ENCODE data around the gene HSF5. TPM values are rescaled to one million over a fixed set of nuclear protein-coding genes. Genes with fewer than 3 reads are reported as not detected.

The HSF5 gene
- total RNA-seq, 4 donors from 2014 or later = not detected

GRCh38 chr17:58378733-58379510 is 109.3 kb downstream of the HSF5 start:
- H3K27ac ChIP-seq = no peak overlapping the region
- no peaks in the 10 kb centered on the region for H3K27me3 ChIP-seq
- in situ Hi-C loops (cut with MboI; ENCODE audit: low sequenced_read_pairs in 4 of 4) (no loop called here), intact Hi-C loops (cut with DNase I; ENCODE audit: low total_unique reads) (no loop called here)
- DNase-seq = no peak
- no peak overlapping the region for H3K4me3 ChIP-seq
- TF ChIP-seq POLR2A (IDR thresholded peaks at IDR 0.05) = no peak
- no peak for TF ChIP-seq CTCF (IDR thresholded peaks at IDR 0.05 in 4 of 5, conservative IDR thresholded peaks at IDR 0.05 in 1 of 5)
- no peaks in the 10 kb centered on the region for H3K4me1 ChIP-seq
- H3K9me3 ChIP-seq = no peaks in the 10 kb centered on the region
- ATAC-seq = no peak
- no peaks in the 10 kb centered on the region for H3K36me3 ChIP-seq

DNA sequence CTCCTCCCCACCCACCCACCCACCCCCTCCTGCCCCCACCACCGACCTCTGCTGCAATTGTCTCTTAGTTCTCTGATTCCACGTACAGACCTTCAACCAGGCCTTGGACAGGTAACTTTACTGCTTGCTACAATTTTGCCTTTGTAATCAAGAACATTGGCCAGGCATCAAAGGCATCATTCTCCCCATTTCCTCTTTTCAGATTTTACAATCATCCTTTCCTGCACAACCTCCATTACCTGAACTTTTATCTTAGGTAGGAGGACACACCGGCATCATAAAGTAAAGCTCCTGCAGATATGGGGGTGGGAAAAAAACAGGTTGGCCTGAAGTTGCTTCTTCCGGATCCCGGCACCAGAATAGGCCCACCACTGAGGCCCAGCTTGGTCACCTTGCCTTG is 110.5 kb downstream of the HSF5 start:
- ATAC-seq = no peak
- in situ Hi-C loops (cut with MboI; ENCODE audit: low sequenced_read_pairs in 4 of 4) = no loop called here
- Histone ChIP-seq H3K4me1 (no peaks in the 10 kb centered on the region), H3K9me3 (no peaks in the 10 kb centered on the region), H3K4me3 (no peak overlapping the region), H3K36me3 (no peaks in the 10 kb centered on the region), H3K27ac (no peak overlapping the region), H3K27me3 (no peaks in the 10 kb centered on the region)
- no peak for TF ChIP-seq POLR2A (IDR thresholded peaks at IDR 0.05)
- intact Hi-C loops (cut with DNase I; ENCODE audit: low total_unique reads) = no loop called here
- no peak for DNase-seq

DNA sequence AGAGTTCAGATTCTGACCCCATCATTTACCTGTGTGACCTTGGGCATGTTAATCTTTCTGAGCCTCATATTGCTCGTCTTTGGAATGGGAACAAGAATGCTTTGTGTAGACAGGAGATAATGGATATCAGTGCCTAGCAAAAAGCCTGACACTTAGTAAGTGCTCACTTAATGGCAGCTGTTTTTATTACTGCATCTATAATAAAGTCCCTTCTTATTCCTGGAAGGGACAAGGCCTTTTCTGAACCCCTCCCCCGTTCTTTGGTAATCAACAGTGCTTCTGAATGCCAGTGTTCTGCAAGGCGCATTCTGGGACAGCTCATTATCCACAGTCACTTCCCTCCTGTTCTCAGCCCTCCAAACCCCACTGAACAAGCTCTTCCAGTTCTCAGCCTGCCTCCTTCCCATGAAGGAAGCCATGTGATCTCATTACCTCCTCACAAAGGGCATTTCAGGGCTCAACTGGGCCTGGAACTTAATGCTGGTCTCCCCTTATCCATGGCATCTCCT is 111.1 kb downstream of the HSF5 start:
- intact Hi-C loops (cut with DNase I; ENCODE audit: low total_unique reads) (no loop called here), in situ Hi-C loops (cut with MboI; ENCODE audit: low sequenced_read_pairs in 4 of 4) (no loop called here)
- Histone ChIP-seq H3K36me3 (no peaks in the 10 kb centered on the region), H3K9me3 (no peaks in the 10 kb centered on the region), H3K4me1 (no peaks in the 10 kb centered on the region), H3K4me3 (no peak overlapping the region), H3K27ac (no peak overlapping the region), H3K27me3 (no peaks in the 10 kb centered on the region)
- no peak for DNase-seq
- ATAC-seq = no peak
- TF ChIP-seq CTCF (IDR thresholded peaks at IDR 0.05 in 4 of 5, conservative IDR thresholded peaks at IDR 0.05 in 1 of 5) = no peak
- TF ChIP-seq POLR2A (IDR thresholded peaks at IDR 0.05) = no peak

- DNase-seq (no peak), ATAC-seq (no peak)
- no peak for TF ChIP-seq POLR2A (IDR thresholded peaks at IDR 0.05)
- no peak for TF ChIP-seq CTCF (IDR thresholded peaks at IDR 0.05 in 4 of 5, conservative IDR thresholded peaks at IDR 0.05 in 1 of 5)
- no peaks in the 10 kb centered on the region for H3K4me1 ChIP-seq
- H3K27ac ChIP-seq = no peak overlapping the region
- intact Hi-C loops (cut with DNase I; ENCODE audit: low total_unique reads) = no loop called here
- H3K36me3 ChIP-seq = no peaks in the 10 kb centered on the region
- no peak overlapping the region for H3K4me3 ChIP-seq
- H3K27me3 ChIP-seq = no peaks in the 10 kb centered on the region
- H3K9me3 ChIP-seq = no peaks in the 10 kb centered on the region
- in situ Hi-C loops (cut with MboI; ENCODE audit: low sequenced_read_pairs in 4 of 4) = no loop called here
Measured at GRCh38 chr17:58376472-58377000, 111.7 kb downstream of the HSF5 start.

DNA sequence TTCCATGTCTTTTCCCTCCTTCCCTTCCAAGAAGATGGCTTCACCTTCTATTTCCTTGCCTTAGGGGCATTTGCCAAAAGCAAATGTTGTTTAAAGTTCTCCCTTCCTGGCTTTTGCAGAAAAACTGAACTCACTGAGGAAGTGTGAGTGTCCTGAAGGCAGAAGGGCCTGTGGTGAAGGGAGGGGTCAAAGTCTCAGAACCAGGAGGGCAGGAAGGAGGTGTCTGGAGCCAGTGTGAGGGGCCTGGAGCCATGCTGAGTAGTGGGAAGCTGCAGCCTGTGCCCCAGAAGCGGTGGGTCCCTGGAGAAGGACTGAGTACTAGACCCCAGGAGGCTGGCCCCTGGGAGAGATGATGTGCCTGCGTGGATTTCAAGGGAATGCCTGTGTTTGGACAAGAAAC is 112.4 kb downstream of the HSF5 start:
- Histone ChIP-seq H3K4me1 (no peaks in the 10 kb centered on the region), H3K4me3 (no peak overlapping the region), H3K36me3 (no peaks in the 10 kb centered on the region), H3K27ac (no peak overlapping the region), H3K9me3 (no peaks in the 10 kb centered on the region), H3K27me3 (no peaks in the 10 kb centered on the region)
- TF ChIP-seq CTCF (IDR thresholded peaks at IDR 0.05 in 4 of 5, conservative IDR thresholded peaks at IDR 0.05 in 1 of 5) = no peak
- no peak for TF ChIP-seq POLR2A (IDR thresholded peaks at IDR 0.05)
- in situ Hi-C loops (cut with MboI; ENCODE audit: low sequenced_read_pairs in 4 of 4) (no loop called here), intact Hi-C loops (cut with DNase I; ENCODE audit: low total_unique reads) (no loop called here)
- DNase-seq (no peak), ATAC-seq (no peak)
